Trophoblast cell (in vitro differentiated cells and primary cell): ENCODE results near the gene ZSCAN18.

ENCODE experiments used
- DNase-seq, 2 donors: peaks; one replicate each; pipeline ENCODE4 v3.0.0-alpha.2; 2016
- H2AFZ ChIP-seq: 2 replicates; pipeline ENCODE4 v1.6.1; 2013; ENCODE audit warnings: low read length, moderate library complexity, mild to moderate bottlenecking; ENCODE audit not compliant: insufficient read depth, poor library complexity
- H2AK5ac ChIP-seq: 2 replicates; pipeline ENCODE4 v1.6.1; 2013; ENCODE audit warnings: mild to moderate bottlenecking, low read length
- H2BK120ac ChIP-seq: 2 replicates; pipeline ENCODE4 v1.6.1; 2013; ENCODE audit warnings: low read length, mild to moderate bottlenecking, moderate library complexity; ENCODE audit not compliant: insufficient read depth, poor library complexity
- H2BK12ac ChIP-seq: 2 replicates; pipeline ENCODE4 v1.6.1; 2013; ENCODE audit warnings: mild to moderate bottlenecking, low read length, moderate library complexity
- H2BK5ac ChIP-seq: 2 replicates; pipeline ENCODE4 v1.6.1; 2013; ENCODE audit warnings: low read length, low read depth, moderate library complexity, mild to moderate bottlenecking; ENCODE audit not compliant: poor library complexity
- H3K14ac ChIP-seq: 2 replicates; pipeline ENCODE4 v1.6.1; 2013; ENCODE audit warnings: mild to moderate bottlenecking, low read length
- H3K18ac ChIP-seq: 2 replicates; pipeline ENCODE4 v1.6.1; 2013; ENCODE audit warnings: mild to moderate bottlenecking, low read length
- H3K23ac ChIP-seq: 2 replicates; pipeline ENCODE4 v1.6.1; 2013; ENCODE audit warnings: low read length
- H3K27ac ChIP-seq: 2 replicates; pipeline ENCODE4 v1.5.1; 2013; ENCODE audit warnings: low read depth, mild to moderate bottlenecking, inconsistent platforms, low read length, moderate library complexity
- H3K27me3 ChIP-seq: 2 replicates; pipeline ENCODE4 v1.6.1; 2013; ENCODE audit warnings: inconsistent platforms, mild to moderate bottlenecking, low read length, moderate library complexity; ENCODE audit not compliant: insufficient read depth
- H3K36me3 ChIP-seq, 2 experiments: 1 replicate in 1 of 2; 2 replicates in 1 of 2; pipeline ENCODE4 v1.6.1; 2013; ENCODE audit warnings: low read length in 2 of 2, mild to moderate bottlenecking in 2 of 2, moderate library complexity in 1 of 2; ENCODE audit not compliant: insufficient read depth in 2 of 2, control insufficient read depth in 1 of 2
- H3K4ac ChIP-seq: 2 replicates; pipeline ENCODE4 v1.6.1; 2013; ENCODE audit warnings: low read depth, mild to moderate bottlenecking, low read length, moderate library complexity
- H3K4me1 ChIP-seq, 2 experiments: 1 replicate in 1 of 2; 2 replicates in 1 of 2; pipeline ENCODE4 v1.6.1; 2013; ENCODE audit warnings: low read length in 2 of 2, mild to moderate bottlenecking in 2 of 2, moderate library complexity in 1 of 2; ENCODE audit not compliant: insufficient read depth in 2 of 2, control insufficient read depth in 1 of 2
- H3K4me2 ChIP-seq: 2 replicates; pipeline ENCODE4 v1.6.1; 2013; ENCODE audit warnings: inconsistent platforms, mild to moderate bottlenecking, low read length, moderate library complexity
- H3K4me3 ChIP-seq: 2 replicates; pipeline ENCODE4 v1.5.1; 2013; ENCODE audit warnings: mild to moderate bottlenecking, low read depth, low read length, inconsistent platforms
- H3K79me1 ChIP-seq: one replicate; pipeline ENCODE4 v1.6.1; 2013; ENCODE audit warnings: low read length
- H3K79me2 ChIP-seq: 2 replicates; pipeline ENCODE4 v1.6.1; 2013; ENCODE audit warnings: low read length, mild to moderate bottlenecking; ENCODE audit not compliant: control insufficient read depth, insufficient read depth, poor library complexity
- H3K9ac ChIP-seq: 2 replicates; pipeline ENCODE4 v1.6.1; 2013; ENCODE audit warnings: mild to moderate bottlenecking, low read length
- H3K9me3 ChIP-seq: 2 replicates; pipeline ENCODE4 v1.6.1; 2013; ENCODE audit warnings: low read depth, mild to moderate bottlenecking, control low read depth, inconsistent platforms, low read length; ENCODE audit not compliant: insufficient read depth
- H4K12ac ChIP-seq: 2 replicates; pipeline ENCODE4 v1.6.1; 2013; ENCODE audit warnings: low read depth, mild to moderate bottlenecking, low read length, moderate library complexity
- H4K8ac ChIP-seq: 2 replicates; pipeline ENCODE4 v1.6.1; 2013; ENCODE audit warnings: low read depth, mild to moderate bottlenecking, low read length, moderate library complexity
- H4K91ac ChIP-seq: one replicate; pipeline ENCODE4 v1.6.1; 2013; ENCODE audit warnings: low read depth, mild to moderate bottlenecking, low read length, moderate library complexity
- WGBS: extraction: QIAGEN DNeasy Blood & Tissue Kit; methylation state at CpG from one replicate; pipeline ENCODE4 v1.1.7; 2013; ENCODE audit warnings: missing lambda C conversion rate; ENCODE audit not compliant: insufficient read length, insufficient coverage; ENCODE audit errors: extremely low coverage; 5-methylcytosine and 5-hydroxymethylcytosine counted together

ZSCAN18 gene

GRCh38 chr19:58067240-58067912 is 30.7 kb downstream of the ZSCAN18 start:
- Histone ChIP-seq H3K14ac (no peak overlapping the region), H2AFZ (no peak overlapping the region), H2BK12ac (no peak overlapping the region), H3K18ac (no peak overlapping the region), H4K91ac (no peak overlapping the region), H3K79me2 (no peaks in the 10 kb centered on the region), H3K79me1 (no peaks in the 10 kb centered on the region), H3K23ac (no peak overlapping the region), H3K4me1 (no peaks in the 10 kb centered on the region), H3K27ac (no peak overlapping the region), H4K8ac (no peak overlapping the region), H2BK5ac (no peak overlapping the region), H3K27me3 (no peaks in the 10 kb centered on the region), H4K12ac (no peak overlapping the region), H2BK120ac (no peak overlapping the region), H2AK5ac (no peak overlapping the region), H3K36me3 (peaks cover 21 to 32% of the 10 kb centered on the region in 2 experiments), H3K4me2 (no peak overlapping the region), H3K4ac (no peak overlapping the region), H3K9me3 (peaks cover 60% of the 10 kb centered on the region), H3K9ac (no peak overlapping the region), H3K4me3 (peak overlapping the region; percentile 1)
- no peak for DNase-seq
- no CpG with 5 or more reads among the region's 15 CpGs for WGBS

GRCh38 chr19:58063712-58064111 is 34.3 kb downstream of the ZSCAN18 start:
- WGBS: no CpG with 5 or more reads among the region's 3 CpGs
- DNase-seq: no peak
- peaks cover 7% of the 10 kb centered on the region for H3K79me1 ChIP-seq

GRCh38 chr19:58060231-58060630 is 37.8 kb downstream of the ZSCAN18 start:
- Histone ChIP-seq H3K27ac (no peak overlapping the region), H3K4me1 (peaks cover 3 to 11% of the 10 kb centered on the region in 2 experiments), H4K91ac (no peak overlapping the region), H2BK5ac (no peak overlapping the region), H2AFZ (no peak overlapping the region), H3K14ac (no peak overlapping the region), H4K12ac (no peak overlapping the region), H3K79me2 (no peaks in the 10 kb centered on the region), H3K9me3 (peaks cover 45% of the 10 kb centered on the region), H3K9ac (no peak overlapping the region), H2BK12ac (no peak overlapping the region), H3K23ac (no peak overlapping the region), H3K4me3 (no peak overlapping the region), H3K79me1 (peaks cover 7% of the 10 kb centered on the region), H3K27me3 (no peaks in the 10 kb centered on the region), H3K36me3 (peaks cover 8 to 15% of the 10 kb centered on the region in 2 experiments), H3K4ac (no peak overlapping the region), H3K4me2 (no peak overlapping the region), H2BK120ac (no peak overlapping the region), H4K8ac (no peak overlapping the region), H3K18ac (no peak overlapping the region), H2AK5ac (no peak overlapping the region)
- no peak for DNase-seq
- WGBS: no CpG with 5 or more reads among the region's 24 CpGs

More at GRCh38 chr19:58063712-58064111, 34.3 kb downstream of the ZSCAN18 start:
- Histone ChIP-seq H4K91ac (no peak overlapping the region), H3K27me3 (no peaks in the 10 kb centered on the region), H3K9me3 (peaks cover 61% of the 10 kb centered on the region), H3K27ac (no peak overlapping the region), H3K4me2 (no peak overlapping the region), H2AFZ (no peak overlapping the region), H2BK12ac (no peak overlapping the region), H3K36me3 (peaks cover 30 to 32% of the 10 kb centered on the region in 2 experiments), H3K18ac (no peak overlapping the region), H2AK5ac (no peak overlapping the region), H3K4ac (no peak overlapping the region), H3K4me3 (no peak overlapping the region), H2BK120ac (no peak overlapping the region), H3K9ac (no peak overlapping the region), H4K8ac (no peak overlapping the region), H3K79me2 (no peaks in the 10 kb centered on the region), H4K12ac (no peak overlapping the region), H2BK5ac (no peak overlapping the region), H3K14ac (no peak overlapping the region), H3K23ac (no peak overlapping the region), H3K4me1 (peaks cover 3 to 9% of the 10 kb centered on the region in 2 experiments)

- no peaks in the 10 kb centered on the region for H3K27me3 ChIP-seq
- H4K8ac ChIP-seq: peak overlapping the region; percentile 78
- H3K18ac ChIP-seq: peak overlapping the region; percentile 32
- peaks cover 6 to 13% of the 10 kb centered on the region in 2 experiments for H3K36me3 ChIP-seq
- peaks cover 45% of the 10 kb centered on the region for H3K9me3 ChIP-seq
- DNase-seq: no peak
- H2BK12ac ChIP-seq: no peak overlapping the region
- no peak overlapping the region for H3K27ac ChIP-seq
- peak overlapping the region; percentile 64 for H4K91ac ChIP-seq
- peaks cover 3 to 11% of the 10 kb centered on the region in 2 experiments for H3K4me1 ChIP-seq
- H2AFZ ChIP-seq: peak overlapping the region; percentile 82
- H3K4ac ChIP-seq: peak overlapping the region; percentile 13
- peaks cover 7% of the 10 kb centered on the region for H3K79me1 ChIP-seq
- H3K79me2 ChIP-seq: no peaks in the 10 kb centered on the region
- H3K9ac ChIP-seq: no peak overlapping the region
- peak overlapping the region; percentile 59 for H3K4me2 ChIP-seq
- H3K14ac ChIP-seq: peak overlapping the region; percentile 23
- no CpG with 5 or more reads among the region's 28 CpGs for WGBS
- H3K4me3 ChIP-seq: peak overlapping the region; percentile 70
- no peak overlapping the region for H3K23ac ChIP-seq
- no peak overlapping the region for H2BK120ac ChIP-seq
- no peak overlapping the region for H2BK5ac ChIP-seq
- peak overlapping the region; percentile 55 for H4K12ac ChIP-seq
- peak overlapping the region; percentile 11 for H2AK5ac ChIP-seq
Observed at GRCh38 chr19:58059671-58060078, 38.4 kb downstream of the ZSCAN18 start.
